Choroid plexus epithelial cell (primary cell): Measurements from ENCODE around the gene MYO5A.
A peak's percentile ranks its signal among the peaks of the same experiment; 100 is the strongest.
"Not testable (repeated sequence)": the region's sequence is repeated elsewhere in the genome, so short reads cannot be mapped to it uniquely, and the experiment has no call there.

Experiments
- DNase-seq: peaks from one replicate; pipeline ENCODE4 v3.0.0-alpha.2; 2010; ENCODE audit warnings: low read depth
- H3K4me3 ChIP-seq: 2 replicates; pipeline ENCODE4 v1.5.1; 2011; ENCODE audit warnings: low read depth, mild to moderate bottlenecking, control low read depth, low read length, moderate library complexity
- TF ChIP-seq, protein P1 (sequence below): conservative IDR thresholded peaks from 2 replicates; pipeline ENCODE4 v1.5.1; 2011; ENCODE audit warnings: low read depth, mild to moderate bottlenecking, control low read depth, inconsistent platforms, low read length, moderate library complexity

MYO5A gene

DNA sequence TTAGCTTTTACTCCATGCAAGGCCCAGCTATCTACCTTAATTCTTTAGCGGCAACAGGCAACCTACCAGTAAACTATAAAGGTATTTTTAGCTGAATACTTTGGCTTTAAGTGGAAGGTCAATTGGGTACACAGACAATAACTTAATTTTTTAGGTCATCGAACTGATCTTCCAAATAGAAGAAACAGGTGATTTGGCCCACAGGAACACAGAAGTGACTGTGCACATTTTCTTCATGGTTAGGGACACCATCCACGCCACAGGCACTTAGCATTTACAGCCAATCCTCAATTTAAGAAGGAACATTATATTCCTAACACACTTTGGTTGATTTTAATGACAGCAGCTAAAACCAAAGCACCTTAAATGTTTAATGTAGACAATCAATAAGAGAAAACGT is 38.2 kb upstream of the MYO5A start:
- no peak for DNase-seq
- H3K4me3 ChIP-seq, result no peak overlapping the region
- TF ChIP-seq, protein P1, sequence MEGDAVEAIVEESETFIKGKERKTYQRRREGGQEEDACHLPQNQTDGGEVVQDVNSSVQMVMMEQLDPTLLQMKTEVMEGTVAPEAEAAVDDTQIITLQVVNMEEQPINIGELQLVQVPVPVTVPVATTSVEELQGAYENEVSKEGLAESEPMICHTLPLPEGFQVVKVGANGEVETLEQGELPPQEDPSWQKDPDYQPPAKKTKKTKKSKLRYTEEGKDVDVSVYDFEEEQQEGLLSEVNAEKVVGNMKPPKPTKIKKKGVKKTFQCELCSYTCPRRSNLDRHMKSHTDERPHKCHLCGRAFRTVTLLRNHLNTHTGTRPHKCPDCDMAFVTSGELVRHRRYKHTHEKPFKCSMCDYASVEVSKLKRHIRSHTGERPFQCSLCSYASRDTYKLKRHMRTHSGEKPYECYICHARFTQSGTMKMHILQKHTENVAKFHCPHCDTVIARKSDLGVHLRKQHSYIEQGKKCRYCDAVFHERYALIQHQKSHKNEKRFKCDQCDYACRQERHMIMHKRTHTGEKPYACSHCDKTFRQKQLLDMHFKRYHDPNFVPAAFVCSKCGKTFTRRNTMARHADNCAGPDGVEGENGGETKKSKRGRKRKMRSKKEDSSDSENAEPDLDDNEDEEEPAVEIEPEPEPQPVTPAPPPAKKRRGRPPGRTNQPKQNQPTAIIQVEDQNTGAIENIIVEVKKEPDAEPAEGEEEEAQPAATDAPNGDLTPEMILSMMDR, result no peak

DNA sequence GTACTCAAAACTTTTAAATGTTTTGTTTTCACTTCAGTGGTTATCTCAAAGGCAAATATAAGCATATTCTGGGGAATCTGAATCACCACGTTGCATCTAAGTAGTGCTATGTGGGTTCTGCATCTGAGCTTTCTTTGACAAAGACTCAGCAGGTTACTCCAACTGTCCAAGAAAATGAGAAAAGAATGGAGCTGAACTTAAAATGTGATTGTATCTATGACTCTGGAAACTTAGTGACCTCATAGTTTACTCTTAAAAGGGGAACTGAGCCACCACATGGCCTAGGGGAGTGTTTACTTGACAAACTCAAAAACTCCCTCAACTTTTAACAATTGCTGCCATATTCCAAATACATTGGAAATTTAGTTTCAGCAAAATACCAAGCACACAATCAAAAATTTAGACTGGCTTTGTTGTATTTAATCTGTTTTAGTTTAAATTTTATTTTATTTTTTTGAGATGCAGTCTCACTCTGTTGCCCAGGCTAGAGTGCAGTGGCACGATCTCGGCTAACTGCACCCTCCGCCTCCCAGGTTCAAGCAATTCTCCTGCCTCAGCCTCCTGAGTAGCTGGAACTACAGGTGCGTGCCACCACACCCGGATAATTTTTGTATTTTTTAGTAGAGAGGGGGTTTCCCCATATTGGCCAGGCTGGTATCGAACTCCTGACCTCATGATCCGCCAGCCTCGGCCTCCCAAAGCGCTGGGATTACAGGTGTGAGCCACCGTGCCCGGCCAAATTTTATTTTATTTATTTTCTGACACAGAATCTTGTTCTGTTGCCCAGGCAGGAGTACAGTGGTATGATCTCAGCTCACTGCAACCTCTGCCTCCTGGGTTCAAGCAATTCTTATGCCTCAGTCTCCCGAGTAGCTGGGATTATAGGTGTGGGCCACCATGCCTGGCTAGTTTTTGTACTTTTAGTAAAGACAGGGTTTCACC is 37.0 kb upstream of the MYO5A start:
- peak; percentile 66 for DNase-seq
- not testable (repeated sequence) for H3K4me3 ChIP-seq

DNA sequence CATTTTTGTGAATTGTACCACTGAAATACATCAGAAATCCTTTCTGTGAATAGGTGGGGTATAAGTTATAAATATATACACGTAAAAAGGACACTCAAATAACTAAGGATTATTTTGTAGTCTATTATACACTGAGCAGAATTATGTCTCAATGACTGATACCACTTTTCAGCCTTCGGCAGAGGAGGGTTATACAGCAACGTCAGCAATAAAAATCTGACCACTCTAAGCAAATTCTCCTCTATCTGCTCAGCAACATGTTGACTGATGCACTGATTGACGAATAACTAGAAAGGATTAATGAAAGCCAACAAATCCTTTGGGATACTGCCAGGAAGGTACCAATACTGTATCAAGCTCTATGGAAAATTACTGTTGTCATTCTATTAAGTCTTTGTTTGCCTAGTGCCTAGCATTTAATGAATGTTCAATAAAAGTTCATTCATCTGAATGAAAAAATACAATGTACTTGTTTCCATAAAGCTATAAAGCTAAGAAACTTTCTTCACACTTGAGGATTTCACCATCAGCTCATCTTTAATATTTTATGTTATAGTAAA is 34.9 kb upstream of the MYO5A start:
- no peak overlapping the region for H3K4me3 ChIP-seq
- TF ChIP-seq, protein P1, result no peak
- DNase-seq, result no peak

DNA sequence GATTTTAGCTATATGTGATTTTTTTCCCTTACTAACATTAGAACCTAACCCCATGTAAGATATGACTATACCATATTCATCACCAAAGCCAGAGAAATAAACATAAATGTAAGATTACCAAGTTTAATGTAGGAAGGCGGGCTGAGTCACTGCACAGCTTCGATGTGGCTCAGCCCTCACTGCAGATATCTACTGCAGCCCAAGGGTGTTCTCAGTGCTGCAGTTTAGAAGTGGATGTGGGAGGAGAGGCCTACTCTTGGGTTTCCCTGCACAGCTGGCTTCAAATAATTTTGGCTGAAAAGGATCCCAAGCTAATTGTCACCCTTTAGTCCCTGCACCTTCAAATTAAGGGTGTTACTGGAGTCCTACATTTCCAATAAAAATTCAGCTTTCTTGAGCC is 30.9 kb upstream of the MYO5A start:
- DNase-seq, result peak; percentile 58
- TF ChIP-seq, protein P1, result no peak
- H3K4me3 ChIP-seq, result no peak overlapping the region

DNA sequence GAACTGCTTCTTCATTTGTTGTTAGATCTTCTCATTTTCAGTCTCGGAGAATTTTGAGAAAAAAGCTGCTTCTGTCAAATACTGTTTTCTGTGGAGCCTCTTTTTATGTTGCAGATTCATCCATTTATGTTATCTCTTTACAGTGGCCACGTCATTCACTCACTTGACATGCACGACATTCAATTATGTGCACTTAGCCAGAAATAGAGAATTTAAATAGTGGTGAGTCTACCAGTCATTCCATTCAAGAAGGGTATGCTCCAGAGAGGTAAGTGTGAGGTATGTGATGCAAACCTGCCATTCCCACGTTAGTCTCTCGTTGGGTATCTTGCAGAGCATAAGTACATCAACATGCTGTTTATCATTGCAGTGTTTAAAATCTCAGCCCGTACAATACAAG is 30.3 kb upstream of the MYO5A start:
- H3K4me3 ChIP-seq, result no peak overlapping the region
- DNase-seq, result no peak
- TF ChIP-seq, protein P1, result no peak

DNA sequence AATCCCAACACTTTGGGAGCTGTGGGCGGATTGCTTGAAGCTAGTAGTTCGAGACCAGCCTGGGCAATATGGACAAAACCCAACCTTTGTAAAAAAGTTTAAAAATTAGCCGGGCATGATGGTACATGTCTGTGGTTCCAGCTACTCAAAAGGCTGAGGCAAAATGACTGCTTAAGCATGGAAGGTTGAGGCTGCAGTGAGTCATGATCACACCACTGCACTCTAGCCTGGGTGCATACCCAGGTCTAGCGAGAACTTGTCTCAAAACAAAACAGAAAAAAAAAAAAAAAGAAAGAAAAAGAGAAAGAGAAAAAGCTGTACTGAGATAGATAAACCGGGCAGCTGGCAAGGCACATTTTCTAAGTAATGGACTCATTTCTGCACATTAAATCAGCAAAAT is 29.5 kb upstream of the MYO5A start:
- no peak overlapping the region for H3K4me3 ChIP-seq
- TF ChIP-seq, protein P1, result no peak
- peak; percentile 90 for DNase-seq

DNA sequence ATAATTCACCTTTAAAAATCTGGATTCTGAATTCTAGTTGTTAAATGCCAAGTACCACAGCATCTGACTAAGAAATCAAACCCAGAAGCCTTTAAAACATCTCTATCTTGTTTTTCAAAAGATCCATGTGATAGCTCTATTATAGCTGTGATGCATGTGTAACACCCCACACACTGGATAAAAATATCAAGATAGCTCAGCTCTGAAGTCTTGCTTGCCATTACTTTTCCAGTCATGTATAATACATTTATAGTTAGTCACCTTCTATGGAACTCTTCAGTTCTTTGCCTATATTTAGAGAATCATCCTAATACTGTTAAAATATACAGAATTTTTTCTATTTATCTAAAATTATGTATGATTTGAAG is 28.6 kb upstream of the MYO5A start:
- DNase-seq, result peak; percentile 32
- TF ChIP-seq, protein P1, result no peak
- H3K4me3 ChIP-seq, result no peak overlapping the region
